Ovary (tissue), 3 donors: ENCODE measurements around the gene SCO2.

Experiments
- CTCF ChIP-seq, 3 donors: fragments of 450-650 bp in 2 of 3; fragments of 200-600 bp in 1 of 3; IDR thresholded peaks; one replicate each; pipeline versions ENCODE4 v1.5.1 to v1.8.0; 2016 to 2022; ENCODE audit warnings: antibody characterized with exemption in 3 of 3, mild to moderate bottlenecking in 1 of 3
- POLR2A ChIP-seq: fragments of 450-650 bp; IDR thresholded peaks from one replicate; pipeline ENCODE4 v1.6.1; 2017; ENCODE audit warnings: antibody characterized with exemption, mild to moderate bottlenecking, moderate library complexity
- donor health status: DM: no; HTN: no; CAD: no.

GRCh38 chr22:50482107-50483074, 43.0 kb downstream of the SCO2 start:
- TF ChIP-seq CTCF (IDR thresholded peaks at IDR 0.05) (no peak), POLR2A (no peak)
